SK-N-SH treated with all-trans-retinoic acid at 6 μM for 48 hours (cell line): Measurements from ENCODE around the gene DDX1.

Source experiments
- ATAC-seq: fragments of 200-7000 bp; cut with Tn5 transposase; 3 replicates; pipeline ENCODE4 v1.9.1; 2020; ENCODE audit warnings: mild to moderate bottlenecking, moderate library complexity
- ARNTL ChIP-seq: fragments of 450-650 bp; formaldehyde crosslinking; IDR thresholded peaks from 2 replicates; pipeline ENCODE4 v1.5.0; 2020; ENCODE audit warnings: low read depth, mild to moderate bottlenecking, moderate library complexity, borderline replicate concordance
- BACH2 ChIP-seq: fragments of 250-450 bp; sonication (Bioruptor Pico); IDR thresholded peaks from 2 replicates; pipeline ENCODE4 v1.9.0; 2021; ENCODE audit warnings: mild to moderate bottlenecking, borderline replicate concordance
- CSDC2 ChIP-seq: fragments of 250-450 bp; sonication (Bioruptor Pico); IDR thresholded peaks from 2 replicates; pipeline ENCODE4 v1.5.0; 2020; ENCODE audit warnings: mild to moderate bottlenecking, moderate library complexity
- ESRRG ChIP-seq: fragments of 250-450 bp; sonication (Bioruptor Pico); IDR thresholded peaks from 2 replicates; pipeline ENCODE4 v1.6.1; 2021; ENCODE audit warnings: mild to moderate bottlenecking
- GLIS3 ChIP-seq: fragments of 250-450 bp; sonication (Bioruptor Pico); IDR thresholded peaks from 2 replicates; pipeline ENCODE4 v1.5.0; 2020; ENCODE audit warnings: mild to moderate bottlenecking, moderate library complexity
- ISL1 ChIP-seq: fragments of 250-450 bp; sonication (Bioruptor Pico); IDR thresholded peaks from 2 replicates; pipeline ENCODE4 v2.1.2; 2022; ENCODE audit warnings: mild to moderate bottlenecking, moderate library complexity
- OSR1 ChIP-seq: fragments of 250-450 bp; sonication (Bioruptor Pico); IDR thresholded peaks from 2 replicates; pipeline ENCODE4 v1.8.0; 2022; ENCODE audit warnings: moderate library complexity, mild to moderate bottlenecking, inconsistent platforms
- PPARA ChIP-seq: fragments of 250-450 bp; sonication (Bioruptor Pico); IDR thresholded peaks from 2 replicates; pipeline ENCODE4 v1.5.0; 2020; ENCODE audit warnings: mild to moderate bottlenecking, borderline replicate concordance
- RARB ChIP-seq: fragments of 250-450 bp; sonication (Bioruptor Pico); IDR thresholded peaks from 2 replicates; pipeline ENCODE4 v1.8.0; 2021; ENCODE audit warnings: mild to moderate bottlenecking, moderate library complexity
- SNAI2 ChIP-seq: fragments of 250-450 bp; sonication (Bioruptor Pico); IDR thresholded peaks from 2 replicates; pipeline ENCODE4 v1.5.0; 2020; ENCODE audit warnings: mild to moderate bottlenecking, moderate library complexity
- TCF4 ChIP-seq: fragments of 250-450 bp; sonication (Bioruptor Pico); IDR thresholded peaks from 2 replicates; pipeline ENCODE4 v1.8.0; 2021; ENCODE audit warnings: mild to moderate bottlenecking, moderate library complexity, borderline replicate concordance
- TOX ChIP-seq: fragments of 250-450 bp; sonication (Bioruptor Pico); IDR thresholded peaks from 2 replicates; pipeline ENCODE4 v1.8.0; 2021; ENCODE audit warnings: mild to moderate bottlenecking, moderate library complexity, borderline replicate concordance
- TSHZ2 ChIP-seq: fragments of 250-450 bp; sonication (Bioruptor Pico); IDR thresholded peaks from 2 replicates; pipeline ENCODE4 v1.5.0; 2020; ENCODE audit warnings: mild to moderate bottlenecking, moderate library complexity
- ZC3H10 ChIP-seq: fragments of 250-450 bp; sonication (Bioruptor Pico); IDR thresholded peaks from 2 replicates; pipeline ENCODE4 v1.5.1; 2021; ENCODE audit warnings: mild to moderate bottlenecking, moderate library complexity
- ZFP3 ChIP-seq: fragments of 250-450 bp; sonication (Bioruptor Pico); IDR thresholded peaks from 2 replicates; pipeline ENCODE4 v1.5.0; 2020; ENCODE audit warnings: mild to moderate bottlenecking, moderate library complexity
- ZFP30 ChIP-seq: fragments of 450-650 bp; formaldehyde crosslinking; IDR thresholded peaks from 2 replicates; pipeline ENCODE4 v1.5.0; 2022; ENCODE audit warnings: mild to moderate bottlenecking, moderate library complexity
- ZNF565 ChIP-seq: fragments of 450-650 bp; formaldehyde crosslinking; conservative IDR thresholded peaks from 2 replicates; pipeline ENCODE4 v1.5.0; 2020; ENCODE audit warnings: low read depth, mild to moderate bottlenecking, moderate library complexity
- ZNF70 ChIP-seq: fragments of 450-650 bp; formaldehyde crosslinking; IDR thresholded peaks from 2 replicates; pipeline ENCODE4 v1.5.0; 2020; ENCODE audit warnings: mild to moderate bottlenecking, moderate library complexity
- ZNF8 ChIP-seq: fragments of 450-650 bp; formaldehyde crosslinking; IDR thresholded peaks from 2 replicates; pipeline ENCODE4 v1.5.0; 2020; ENCODE audit warnings: mild to moderate bottlenecking, moderate library complexity
- TF ChIP-seq, protein P1 (sequence below): fragments of 250-450 bp; sonication (Bioruptor Pico); IDR thresholded peaks from 2 replicates; pipeline ENCODE4 v1.5.1; 2021; ENCODE audit warnings: mild to moderate bottlenecking, moderate library complexity
- TF ChIP-seq, protein P2 (sequence below): fragments of 250-450 bp; sonication (Bioruptor Pico); IDR thresholded peaks from 2 replicates; pipeline ENCODE4 v1.5.1; 2020; ENCODE audit warnings: low read depth, mild to moderate bottlenecking, moderate library complexity
- TF ChIP-seq, protein P3 (sequence below): fragments of 250-450 bp; sonication (Bioruptor Pico); IDR thresholded peaks from 2 replicates; pipeline ENCODE4 v1.8.0; 2021; ENCODE audit warnings: low read depth, mild to moderate bottlenecking, moderate library complexity, borderline replicate concordance

The DDX1 gene

DNA sequence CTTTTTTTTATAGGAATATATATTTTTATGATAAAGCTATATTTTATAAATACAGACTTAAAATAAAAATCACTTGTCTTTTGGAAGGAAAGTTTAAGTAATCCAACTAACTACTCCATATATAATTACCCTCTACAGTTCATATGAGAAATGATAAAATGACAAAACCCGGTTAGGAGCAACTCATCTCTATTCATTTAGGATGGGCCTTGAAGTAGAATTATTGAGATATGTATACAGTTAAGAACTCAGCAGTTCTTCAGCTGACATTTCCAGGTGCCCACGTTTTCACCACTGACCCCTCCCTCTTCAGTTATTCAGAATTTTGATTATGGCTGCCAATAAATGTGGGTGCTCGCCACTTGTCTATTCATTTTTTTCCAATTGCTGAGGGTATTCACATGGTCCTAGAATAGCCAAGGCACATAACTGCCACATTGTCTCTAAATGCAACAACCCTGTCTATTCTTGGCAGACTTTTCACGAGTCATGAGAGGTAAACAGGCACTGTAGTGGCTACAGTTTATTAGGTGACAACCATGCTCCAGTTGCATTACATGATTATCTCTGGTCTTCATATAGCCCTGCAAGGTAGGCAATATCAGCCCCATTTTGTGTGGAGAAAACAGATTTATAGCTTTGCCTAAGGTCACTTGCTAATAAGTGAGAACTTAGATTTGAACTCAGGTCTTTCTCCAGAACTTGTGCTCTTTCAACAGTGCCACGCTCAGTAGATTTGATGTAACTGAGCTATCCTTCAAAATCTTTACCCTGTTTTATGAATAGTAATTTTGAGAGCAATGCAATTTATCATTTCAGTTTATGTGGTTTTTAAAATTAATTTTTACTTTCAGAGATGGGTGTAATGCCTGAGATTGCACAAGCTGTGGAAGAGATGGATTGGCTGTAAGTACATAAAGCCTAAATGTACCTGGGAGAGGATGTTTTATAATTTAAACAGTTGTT lies 2.9 kb downstream of the DDX1 start:
- no peak for ATAC-seq
- no peak for TF ChIP-seq ZC3H10
- TF ChIP-seq, protein P1, sequence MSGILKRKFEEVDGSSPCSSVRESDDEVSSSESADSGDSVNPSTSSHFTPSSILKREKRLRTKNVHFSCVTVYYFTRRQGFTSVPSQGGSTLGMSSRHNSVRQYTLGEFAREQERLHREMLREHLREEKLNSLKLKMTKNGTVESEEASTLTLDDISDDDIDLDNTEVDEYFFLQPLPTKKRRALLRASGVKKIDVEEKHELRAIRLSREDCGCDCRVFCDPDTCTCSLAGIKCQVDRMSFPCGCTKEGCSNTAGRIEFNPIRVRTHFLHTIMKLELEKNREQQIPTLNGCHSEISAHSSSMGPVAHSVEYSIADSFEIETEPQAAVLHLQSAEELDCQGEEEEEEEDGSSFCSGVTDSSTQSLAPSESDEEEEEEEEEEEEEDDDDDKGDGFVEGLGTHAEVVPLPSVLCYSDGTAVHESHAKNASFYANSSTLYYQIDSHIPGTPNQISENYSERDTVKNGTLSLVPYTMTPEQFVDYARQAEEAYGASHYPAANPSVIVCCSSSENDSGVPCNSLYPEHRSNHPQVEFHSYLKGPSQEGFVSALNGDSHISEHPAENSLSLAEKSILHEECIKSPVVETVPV: no peak
- no peak for TF ChIP-seq BACH2
- no peak for TF ChIP-seq SNAI2 (CRISPR knock-in tag)
- no peak for TF ChIP-seq TCF4 (CRISPR knock-in tag)
- TF ChIP-seq CSDC2 (CRISPR knock-in tag): no peak

DNA sequence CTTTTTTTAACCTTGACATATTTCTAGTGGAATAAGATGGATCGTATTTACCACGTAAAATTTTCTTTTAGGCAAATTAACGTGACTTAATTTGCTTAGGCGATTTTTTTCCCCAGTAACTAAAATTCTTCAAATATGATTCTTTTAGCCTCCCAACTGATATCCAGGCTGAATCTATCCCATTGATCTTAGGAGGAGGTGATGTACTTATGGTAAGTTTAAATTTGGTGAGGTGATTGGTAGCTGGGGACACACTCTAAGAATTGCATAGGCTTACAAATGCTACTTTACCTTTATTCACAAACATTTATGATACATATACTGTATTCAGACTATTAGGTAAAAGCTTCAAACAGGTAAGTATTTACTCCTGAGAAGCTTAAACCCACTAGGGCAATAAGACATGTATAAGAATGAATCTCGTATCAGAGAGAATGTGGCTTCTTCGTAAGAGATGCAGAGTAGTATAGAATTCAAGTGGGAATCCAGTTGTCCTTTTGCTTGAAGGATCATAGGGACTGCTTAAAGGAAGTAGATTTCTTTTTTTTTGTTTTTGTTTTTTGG lies 3.8 kb downstream of the DDX1 start:
- TF ChIP-seq TSHZ2 (CRISPR knock-in tag) (no peak), TOX (CRISPR knock-in tag) (no peak), CSDC2 (CRISPR knock-in tag) (no peak), ISL1 (CRISPR knock-in tag) (no peak), ZFP3 (no peak), ZNF8 (CRISPR knock-in tag) (no peak), ESRRG (CRISPR knock-in tag) (no peak), ARNTL (CRISPR knock-in tag) (no peak), ZFP30 (CRISPR knock-in tag) (no peak), SNAI2 (CRISPR knock-in tag) (no peak), BACH2 (no peak), RARB (CRISPR knock-in tag) (no peak), ZNF70 (CRISPR knock-in tag) (no peak)
- TF ChIP-seq, protein P2, sequence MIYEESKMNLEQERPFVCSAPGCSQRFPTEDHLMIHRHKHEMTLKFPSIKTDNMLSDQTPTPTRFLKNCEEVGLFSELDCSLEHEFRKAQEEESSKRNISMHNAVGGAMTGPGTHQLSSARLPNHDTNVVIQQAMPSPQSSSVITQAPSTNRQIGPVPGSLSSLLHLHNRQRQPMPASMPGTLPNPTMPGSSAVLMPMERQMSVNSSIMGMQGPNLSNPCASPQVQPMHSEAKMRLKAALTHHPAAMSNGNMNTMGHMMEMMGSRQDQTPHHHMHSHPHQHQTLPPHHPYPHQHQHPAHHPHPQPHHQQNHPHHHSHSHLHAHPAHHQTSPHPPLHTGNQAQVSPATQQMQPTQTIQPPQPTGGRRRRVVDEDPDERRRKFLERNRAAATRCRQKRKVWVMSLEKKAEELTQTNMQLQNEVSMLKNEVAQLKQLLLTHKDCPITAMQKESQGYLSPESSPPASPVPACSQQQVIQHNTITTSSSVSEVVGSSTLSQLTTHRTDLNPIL: no peak
- TF ChIP-seq, protein P3, sequence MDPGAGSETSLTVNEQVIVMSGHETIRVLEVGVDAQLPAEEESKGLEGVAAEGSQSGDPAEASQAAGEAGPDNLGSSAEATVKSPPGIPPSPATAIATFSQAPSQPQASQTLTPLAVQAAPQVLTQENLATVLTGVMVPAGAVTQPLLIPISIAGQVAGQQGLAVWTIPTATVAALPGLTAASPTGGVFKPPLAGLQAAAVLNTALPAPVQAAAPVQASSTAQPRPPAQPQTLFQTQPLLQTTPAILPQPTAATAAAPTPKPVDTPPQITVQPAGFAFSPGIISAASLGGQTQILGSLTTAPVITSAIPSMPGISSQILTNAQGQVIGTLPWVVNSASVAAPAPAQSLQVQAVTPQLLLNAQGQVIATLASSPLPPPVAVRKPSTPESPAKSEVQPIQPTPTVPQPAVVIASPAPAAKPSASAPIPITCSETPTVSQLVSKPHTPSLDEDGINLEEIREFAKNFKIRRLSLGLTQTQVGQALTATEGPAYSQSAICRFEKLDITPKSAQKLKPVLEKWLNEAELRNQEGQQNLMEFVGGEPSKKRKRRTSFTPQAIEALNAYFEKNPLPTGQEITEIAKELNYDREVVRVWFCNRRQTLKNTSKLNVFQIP (CRISPR knock-in tag): no peak
- TF ChIP-seq, protein P1: no peak
- ATAC-seq: no peak

- no peak for ATAC-seq
- TF ChIP-seq ZNF565 (CRISPR knock-in tag): no peak
Observed at GRCh38 chr2:15595936-15596335, 4.3 kb downstream of the DDX1 start.

DNA sequence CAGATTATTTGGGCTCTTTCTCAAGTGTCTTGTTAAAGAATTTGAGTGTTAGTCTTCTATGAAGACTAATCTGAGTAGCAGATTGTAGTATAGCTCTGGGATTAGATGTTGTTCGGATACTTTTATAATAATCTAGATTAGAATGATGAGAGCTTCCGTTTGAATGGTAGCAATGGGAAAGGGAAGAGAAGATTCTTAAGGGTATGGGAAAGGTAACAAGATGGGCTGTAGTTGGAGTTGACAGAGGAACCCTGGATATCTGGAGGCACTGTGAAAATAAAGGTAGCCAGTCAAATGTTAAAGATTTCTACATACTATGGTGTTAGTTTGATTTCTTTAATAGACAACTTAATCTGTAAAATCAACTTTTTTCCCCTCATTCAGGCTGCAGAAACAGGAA lies 4.7 kb downstream of the DDX1 start:
- ATAC-seq: no peak
- TF ChIP-seq GLIS3 (CRISPR knock-in tag) (no peak), CSDC2 (CRISPR knock-in tag) (no peak), ZFP30 (CRISPR knock-in tag) (no peak), RARB (CRISPR knock-in tag) (no peak), TSHZ2 (CRISPR knock-in tag) (no peak), PPARA (CRISPR knock-in tag) (no peak), ZNF70 (CRISPR knock-in tag) (no peak), ZNF8 (CRISPR knock-in tag) (no peak), SNAI2 (CRISPR knock-in tag) (no peak), ZFP3 (no peak), OSR1 (CRISPR knock-in tag) (no peak)
- TF ChIP-seq, protein P1: no peak
